ENCODE results near the gene OR1F1. TPM values are rescaled to one million over a fixed set of nuclear protein-coding genes. Genes with fewer than 3 reads are reported as not detected.
A peak's percentile ranks its signal among the peaks of the same experiment; 100 is the strongest.

OR1F1 gene
- total and polyA plus RNA-seq, 9 of the 15 experiments (the other 6 are each of a cell fraction or from before 2014, with no cell fraction given): 0.15 to 0.61 (median 0.35) TPM; not detected in 3

DNA sequence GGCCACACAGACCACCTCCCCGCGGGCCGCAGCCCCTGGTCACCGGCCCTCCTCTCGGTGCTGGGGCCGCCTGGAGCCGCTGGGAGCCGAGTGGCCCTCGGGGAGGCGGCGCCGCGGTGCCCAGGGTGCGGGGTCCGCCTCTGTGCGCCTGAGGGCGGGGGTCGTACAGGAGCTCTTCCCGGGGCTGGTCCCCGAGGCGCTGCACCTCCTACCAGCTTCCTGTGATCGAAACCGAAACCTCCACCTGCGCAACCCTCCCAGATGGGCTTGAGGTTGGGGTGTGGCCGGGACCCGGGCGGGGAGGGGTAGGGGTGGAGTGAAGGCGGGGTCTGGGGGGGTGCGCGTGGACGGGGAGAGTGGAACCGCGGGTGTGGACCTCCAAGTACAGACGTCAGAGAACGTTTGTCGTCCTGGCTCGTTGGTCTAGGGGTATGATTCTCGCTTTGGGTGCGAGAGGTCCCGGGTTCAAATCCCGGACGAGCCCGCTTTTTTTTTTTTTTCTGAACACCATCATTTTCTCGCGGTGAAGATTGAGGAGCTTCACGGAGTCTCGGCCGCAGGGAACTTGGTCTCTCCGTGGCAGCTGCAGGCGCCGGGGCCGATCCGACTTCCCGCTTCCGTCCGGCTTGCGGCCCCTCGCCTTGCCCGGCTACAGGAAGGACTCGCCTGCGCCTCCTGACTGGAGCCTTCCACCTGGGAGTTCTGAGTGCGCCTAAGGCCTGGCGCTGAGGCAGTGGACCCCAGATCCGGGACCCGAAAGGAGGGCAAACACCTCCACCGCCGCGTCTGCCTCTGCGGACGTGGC lies 29.3 kb upstream of the OR1F1 start (continued):
- TF ChIP-seq ZNF507 (tag; conservative IDR thresholded peaks at IDR 0.05) (no peak), RCOR1 (IDR thresholded peaks at IDR 0.05; ENCODE audit: borderline replicate concordance in 1 of 2, low read depth in 2 of 2, low read length in 2 of 2) (peak in 1 of 2 experiments; percentile 44; a peak in 2 of 4 replicates), U2AF1 (optimal IDR thresholded peaks at IDR 0.05; ENCODE audit: low read depth, low read length) (no peak), ZNF134 (CRISPR knock-in tag; conservative IDR thresholded peaks at IDR 0.05) (no peak), HIVEP1 (CRISPR knock-in tag; IDR thresholded peaks at IDR 0.05) (no peak), HMG20A (CRISPR knock-in tag; conservative IDR thresholded peaks at IDR 0.05) (no peak), PHF21A (IDR thresholded peaks at IDR 0.05; ENCODE audit: borderline replicate concordance, low read depth) (no peak; the same call in 1 of the 2 replicates), NR2C2 (CRISPR knock-in tag; IDR thresholded peaks at IDR 0.05) (peak; percentile 36; the same call in 1 of the 2 replicates), NR2C2 (tag; IDR thresholded peaks at IDR 0.05) (peak; percentile 69), ZNF77 (CRISPR knock-in tag; IDR thresholded peaks at IDR 0.05) (no peak), POLR2A (conservative IDR thresholded peaks at IDR 0.05) (peak; percentile 81), ZNF311 (CRISPR knock-in tag; IDR thresholded peaks at IDR 0.05) (no peak), NCOA6 (IDR thresholded peaks at IDR 0.05) (no peak; the same call in 1 of the 2 replicates), NCOA4 (IDR thresholded peaks at IDR 0.05; ENCODE audit: partially characterized antibody) (no peak), GABPB2 (CRISPR knock-in tag; conservative IDR thresholded peaks at IDR 0.05) (no peak), TOE1 (IDR thresholded peaks at IDR 0.05; ENCODE audit: borderline replicate concordance) (no peak), TOE1 (CRISPR knock-in tag; IDR thresholded peaks at IDR 0.05; ENCODE audit: borderline replicate concordance, low read depth) (no peak), ARHGAP35 (IDR thresholded peaks at IDR 0.05; ENCODE audit: partially characterized antibody) (no peak), SP2 (IDR thresholded peaks at IDR 0.05; ENCODE audit: extremely low read depth, low read depth, low read length, poor library complexity, severe bottlenecking) (no peak)
- TF ChIP-seq, protein P1, sequence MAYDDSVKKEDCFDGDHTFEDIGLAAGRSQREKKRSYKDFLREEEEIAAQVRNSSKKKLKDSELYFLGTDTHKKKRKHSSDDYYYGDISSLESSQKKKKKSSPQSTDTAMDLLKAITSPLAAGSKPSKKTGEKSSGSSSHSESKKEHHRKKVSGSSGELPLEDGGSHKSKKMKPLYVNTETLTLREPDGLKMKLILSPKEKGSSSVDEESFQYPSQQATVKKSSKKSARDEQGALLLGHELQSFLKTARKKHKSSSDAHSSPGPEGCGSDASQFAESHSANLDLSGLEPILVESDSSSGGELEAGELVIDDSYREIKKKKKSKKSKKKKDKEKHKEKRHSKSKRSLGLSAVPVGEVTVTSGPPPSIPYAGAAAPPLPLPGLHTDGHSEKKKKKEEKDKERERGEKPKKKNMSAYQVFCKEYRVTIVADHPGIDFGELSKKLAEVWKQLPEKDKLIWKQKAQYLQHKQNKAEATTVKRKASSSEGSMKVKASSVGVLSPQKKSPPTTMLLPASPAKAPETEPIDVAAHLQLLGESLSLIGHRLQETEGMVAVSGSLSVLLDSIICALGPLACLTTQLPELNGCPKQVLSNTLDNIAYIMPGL (CRISPR knock-in tag; IDR thresholded peaks at IDR 0.05): peak; percentile 79; the same call in 1 of the 2 replicates
- TF ChIP-seq, protein P2, sequence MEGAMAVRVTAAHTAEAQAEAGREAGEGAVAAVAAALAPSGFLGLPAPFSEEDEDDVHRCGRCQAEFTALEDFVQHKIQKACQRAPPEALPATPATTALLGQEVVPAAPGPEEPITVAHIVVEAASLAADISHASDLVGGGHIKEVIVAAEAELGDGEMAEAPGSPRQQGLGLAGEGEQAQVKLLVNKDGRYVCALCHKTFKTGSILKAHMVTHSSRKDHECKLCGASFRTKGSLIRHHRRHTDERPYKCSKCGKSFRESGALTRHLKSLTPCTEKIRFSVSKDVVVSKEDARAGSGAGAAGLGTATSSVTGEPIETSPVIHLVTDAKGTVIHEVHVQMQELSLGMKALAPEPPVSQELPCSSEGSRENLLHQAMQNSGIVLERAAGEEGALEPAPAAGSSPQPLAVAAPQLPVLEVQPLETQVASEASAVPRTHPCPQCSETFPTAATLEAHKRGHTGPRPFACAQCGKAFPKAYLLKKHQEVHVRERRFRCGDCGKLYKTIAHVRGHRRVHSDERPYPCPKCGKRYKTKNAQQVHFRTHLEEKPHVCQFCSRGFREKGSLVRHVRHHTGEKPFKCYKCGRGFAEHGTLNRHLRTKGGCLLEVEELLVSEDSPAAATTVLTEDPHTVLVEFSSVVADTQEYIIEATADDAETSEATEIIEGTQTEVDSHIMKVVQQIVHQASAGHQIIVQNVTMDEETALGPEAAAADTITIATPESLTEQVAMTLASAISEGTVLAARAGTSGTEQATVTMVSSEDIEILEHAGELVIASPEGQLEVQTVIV (CRISPR knock-in tag; IDR thresholded peaks at IDR 0.05; ENCODE audit: borderline replicate concordance): no peak
- TF ChIP-seq, protein P3, sequence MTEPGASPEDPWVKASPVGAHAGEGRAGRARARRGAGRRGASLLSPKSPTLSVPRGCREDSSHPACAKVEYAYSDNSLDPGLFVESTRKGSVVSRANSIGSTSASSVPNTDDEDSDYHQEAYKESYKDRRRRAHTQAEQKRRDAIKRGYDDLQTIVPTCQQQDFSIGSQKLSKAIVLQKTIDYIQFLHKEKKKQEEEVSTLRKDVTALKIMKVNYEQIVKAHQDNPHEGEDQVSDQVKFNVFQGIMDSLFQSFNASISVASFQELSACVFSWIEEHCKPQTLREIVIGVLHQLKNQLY (CRISPR knock-in tag; conservative IDR thresholded peaks at IDR 0.05): no peak
- TF ChIP-seq, protein P4, sequence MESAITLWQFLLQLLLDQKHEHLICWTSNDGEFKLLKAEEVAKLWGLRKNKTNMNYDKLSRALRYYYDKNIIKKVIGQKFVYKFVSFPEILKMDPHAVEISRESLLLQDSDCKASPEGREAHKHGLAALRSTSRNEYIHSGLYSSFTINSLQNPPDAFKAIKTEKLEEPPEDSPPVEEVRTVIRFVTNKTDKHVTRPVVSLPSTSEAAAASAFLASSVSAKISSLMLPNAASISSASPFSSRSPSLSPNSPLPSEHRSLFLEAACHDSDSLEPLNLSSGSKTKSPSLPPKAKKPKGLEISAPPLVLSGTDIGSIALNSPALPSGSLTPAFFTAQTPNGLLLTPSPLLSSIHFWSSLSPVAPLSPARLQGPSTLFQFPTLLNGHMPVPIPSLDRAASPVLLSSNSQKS (CRISPR knock-in tag; IDR thresholded peaks at IDR 0.05): no peak
